Vagina (tissue), 2 donors: ENCODE results near the gene CC2D1A. TPM values are rescaled to one million over a fixed set of nuclear protein-coding genes. Genes with fewer than 3 reads are reported as not detected.
A peak's percentile ranks its signal among the peaks of the same experiment; 100 is the strongest.

Source experiments
- DNase-seq, 2 donors: peaks; one replicate each; pipeline ENCODE4 v3.0.0-alpha.2; 2017; ENCODE audit errors: extremely low spot score in 2 of 2
- H3K27ac ChIP-seq: fragments of 200-600 bp; sonication (generic); one replicate; pipeline ENCODE4 v1.5.1; 2019
- H3K27me3 ChIP-seq: fragments of 200-600 bp; sonication (generic); one replicate; pipeline ENCODE4 v1.5.1; 2019
- H3K36me3 ChIP-seq, 2 donors: fragments of 200-600 bp; sonication (generic); one replicate each; pipeline ENCODE4 v1.5.1; 2017 to 2019
- H3K4me1 ChIP-seq: fragments of 200-600 bp; sonication (generic); one replicate; pipeline ENCODE4 v1.5.1; 2019
- H3K4me3 ChIP-seq, 2 donors: fragments of 200-600 bp; sonication (generic); 1 replicate in 1 of 2; 2 replicates in 1 of 2; pipeline ENCODE4 v1.5.1; 2016 to 2019
- H3K9me3 ChIP-seq: fragments of 200-600 bp; sonication (generic); one replicate; pipeline ENCODE4 v1.5.1; 2019
- POLR2A ChIP-seq, 2 donors: fragments of 450-650 bp; IDR thresholded peaks; one replicate each; pipeline ENCODE4 v1.6.1; 2017; ENCODE audit warnings: antibody characterized with exemption in 2 of 2, mild to moderate bottlenecking in 2 of 2, moderate library complexity in 2 of 2
- POLR2AphosphoS5 ChIP-seq, 2 donors: sonication (generic); formaldehyde crosslinking; IDR thresholded peaks; one replicate each; pipeline ENCODE4 v1.9.0; 2017; ENCODE audit warnings: antibody characterized with exemption in 2 of 2, mild to moderate bottlenecking in 2 of 2, low read depth in 1 of 2; ENCODE audit not compliant: insufficient read depth in 1 of 2
- intact Hi-C: fragments of 100-400 bp; cut with DNase I; formaldehyde crosslinking; loops from one replicate; pipeline ENCODE4 v1.15.1; 2023
- total RNA-seq: library from RNA; depleted of rRNA; stranded (reverse); fragments of >200 nt; gene quantifications from one replicate; pipeline ENCODE4 v1.2.3, GENCODE V29; 2016
- TF ChIP-seq, protein P1 (sequence below), 3 experiments: fragments of 450-650 bp in 2 of 3; fragments of 200-600 bp in 1 of 3; sonication (generic) in 1 of 3; IDR thresholded peaks; one replicate each; pipeline ENCODE4 v1.5.1; 2017 to 2019; ENCODE audit warnings: antibody characterized with exemption in 3 of 3, mild to moderate bottlenecking in 2 of 3, moderate library complexity in 2 of 3

Gene CC2D1A
- 44.4 TPM for total RNA-seq

DNA sequence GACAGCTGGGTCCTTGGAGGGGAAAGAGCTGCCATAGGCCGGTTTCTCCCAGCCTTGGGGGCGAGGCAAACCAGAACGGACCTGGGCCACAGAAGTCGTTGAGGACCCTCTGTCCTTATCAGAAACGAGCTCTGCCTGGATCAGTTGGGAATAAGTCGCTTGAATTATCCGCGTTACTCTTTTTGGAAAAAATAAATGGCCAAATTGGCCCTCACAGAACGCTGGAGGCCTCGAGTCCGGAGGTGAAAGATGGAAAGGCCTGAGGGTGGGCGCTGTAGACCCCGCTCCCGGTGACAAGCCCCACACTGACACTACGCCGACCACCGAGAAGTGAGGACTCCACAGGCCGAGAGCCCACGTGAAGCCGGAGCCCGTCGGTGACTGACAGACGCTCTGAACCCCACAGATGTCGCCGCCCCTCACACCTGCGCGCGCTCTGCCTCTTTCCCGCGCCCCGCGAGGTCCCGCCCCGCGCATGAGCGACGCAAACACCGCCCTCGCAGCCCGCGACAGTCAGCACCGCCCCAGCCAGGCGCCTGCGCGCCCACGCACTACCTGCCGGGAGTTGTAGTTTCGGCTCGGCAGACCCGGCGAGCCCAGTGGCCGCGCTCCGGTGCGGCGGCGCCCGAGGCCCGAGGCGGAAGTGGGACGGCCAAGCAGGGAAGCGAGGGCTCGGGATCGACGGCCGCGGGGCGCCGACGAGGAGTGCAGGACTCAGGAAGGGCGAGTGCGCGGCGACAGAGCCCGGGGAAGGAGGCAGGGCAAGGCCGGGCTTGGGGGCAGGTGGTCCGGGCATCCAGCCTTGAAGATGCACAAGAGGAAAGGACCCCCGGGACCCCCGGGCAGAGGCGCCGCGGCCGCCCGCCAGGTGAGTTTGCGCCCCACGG, at the start of gene CC2D1A, which contains the start of gene BRME1:
Gene CC2D1A, plus strand, starts transcription at position 568 of the 887 bp plus-strand sequence. Its CDS starts 241 bp downstream, at position 809.
Gene BRME1, minus strand, starts transcription at position 484 of the 887 bp plus-strand sequence. CDS start 1,225 bp downstream, outside the sequence.
- intact Hi-C loops: no loop called here
- H3K27me3 ChIP-seq: no peaks in the 10 kb centered on the region
- TF ChIP-seq, protein P1, sequence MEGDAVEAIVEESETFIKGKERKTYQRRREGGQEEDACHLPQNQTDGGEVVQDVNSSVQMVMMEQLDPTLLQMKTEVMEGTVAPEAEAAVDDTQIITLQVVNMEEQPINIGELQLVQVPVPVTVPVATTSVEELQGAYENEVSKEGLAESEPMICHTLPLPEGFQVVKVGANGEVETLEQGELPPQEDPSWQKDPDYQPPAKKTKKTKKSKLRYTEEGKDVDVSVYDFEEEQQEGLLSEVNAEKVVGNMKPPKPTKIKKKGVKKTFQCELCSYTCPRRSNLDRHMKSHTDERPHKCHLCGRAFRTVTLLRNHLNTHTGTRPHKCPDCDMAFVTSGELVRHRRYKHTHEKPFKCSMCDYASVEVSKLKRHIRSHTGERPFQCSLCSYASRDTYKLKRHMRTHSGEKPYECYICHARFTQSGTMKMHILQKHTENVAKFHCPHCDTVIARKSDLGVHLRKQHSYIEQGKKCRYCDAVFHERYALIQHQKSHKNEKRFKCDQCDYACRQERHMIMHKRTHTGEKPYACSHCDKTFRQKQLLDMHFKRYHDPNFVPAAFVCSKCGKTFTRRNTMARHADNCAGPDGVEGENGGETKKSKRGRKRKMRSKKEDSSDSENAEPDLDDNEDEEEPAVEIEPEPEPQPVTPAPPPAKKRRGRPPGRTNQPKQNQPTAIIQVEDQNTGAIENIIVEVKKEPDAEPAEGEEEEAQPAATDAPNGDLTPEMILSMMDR (IDR thresholded peaks at IDR 0.05): no peak
- TF ChIP-seq POLR2AphosphoS5 (IDR thresholded peaks at IDR 0.05; ENCODE audit: insufficient read depth in 1 of 2, low read depth in 1 of 2) (peak; percentile 28 to 58), POLR2A (IDR thresholded peaks at IDR 0.05) (no peak)
- no peaks in the 10 kb centered on the region for H3K36me3 ChIP-seq
- DNase-seq: no peak
- peak within 1 kb of the TSS; percentile 93 for H3K27ac ChIP-seq
- peaks cover 19% of the 10 kb centered on the region for H3K4me1 ChIP-seq
- H3K9me3 ChIP-seq: no peaks in the 10 kb centered on the region
- H3K4me3 ChIP-seq: peak within 1 kb of the TSS; percentile 79 to 99

DNA sequence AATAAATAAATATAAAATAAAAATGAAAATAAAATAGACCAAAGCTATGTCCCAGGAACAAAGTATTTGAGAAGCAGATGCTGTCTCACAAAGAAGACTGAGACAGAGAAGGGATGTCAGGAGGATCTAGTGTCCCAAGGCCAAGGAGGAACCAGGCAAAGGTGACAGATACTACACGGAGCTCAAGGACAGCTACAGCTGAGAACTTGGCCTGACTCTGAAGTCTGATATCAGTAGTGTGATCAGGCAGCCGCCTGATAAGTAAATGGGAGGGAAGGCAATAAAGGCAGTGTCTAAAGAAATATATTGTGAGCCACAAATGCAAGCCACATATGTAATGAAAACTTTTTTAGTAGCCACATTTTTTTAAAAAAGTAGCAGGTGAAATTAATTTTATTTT, 49.5 kb upstream of the CC2D1A start:
- TF ChIP-seq POLR2AphosphoS5 (IDR thresholded peaks at IDR 0.05; ENCODE audit: insufficient read depth in 1 of 2, low read depth in 1 of 2) (no peak), POLR2A (IDR thresholded peaks at IDR 0.05) (no peak)
- TF ChIP-seq, protein P1 (IDR thresholded peaks at IDR 0.05): no peak

DNA sequence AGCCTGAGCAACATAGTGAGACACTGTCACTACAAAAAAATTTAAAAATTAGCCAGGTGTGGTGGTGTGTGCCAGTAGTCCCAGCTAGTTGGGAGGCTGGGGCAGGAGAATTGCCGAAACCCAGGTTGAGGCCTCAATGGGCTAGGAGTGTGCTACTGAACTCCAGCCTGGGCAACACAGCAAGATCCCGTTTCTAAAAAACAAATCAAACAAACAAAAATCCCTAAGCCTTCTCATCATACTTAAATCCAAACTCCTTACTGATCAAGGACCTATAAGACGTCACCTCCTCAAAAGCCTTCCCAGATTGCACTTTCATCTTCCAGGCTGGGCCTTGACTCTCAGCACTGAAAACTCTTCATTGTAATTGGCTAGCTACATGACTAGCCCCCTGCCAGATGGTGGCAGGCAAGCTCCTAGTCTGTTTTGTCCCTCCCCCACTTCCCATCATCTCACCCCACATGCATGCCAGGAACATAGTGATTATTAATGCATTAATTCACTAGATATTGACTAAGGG, 46.6 kb upstream of the CC2D1A start:
- no peak overlapping the region for H3K4me3 ChIP-seq
- no peaks in the 10 kb centered on the region for H3K9me3 ChIP-seq
- TF ChIP-seq, protein P1 (IDR thresholded peaks at IDR 0.05): no peak
- no peak for TF ChIP-seq POLR2AphosphoS5 (IDR thresholded peaks at IDR 0.05; ENCODE audit: insufficient read depth in 1 of 2, low read depth in 1 of 2)
- TF ChIP-seq POLR2A (IDR thresholded peaks at IDR 0.05): no peak
- DNase-seq: no peak
- peaks cover 17% of the 10 kb centered on the region for H3K4me1 ChIP-seq
- H3K27ac ChIP-seq: peak overlapping the region; percentile 23
- no peaks in the 10 kb centered on the region for H3K27me3 ChIP-seq
- H3K36me3 ChIP-seq: no peaks in the 10 kb centered on the region
- intact Hi-C loops: loop anchor here (5.0 kb wide), 1 partner anchor 62 kb away; the partner anchor contains the start of gene ZSWIM4

More for the DNA sequence above, 49.5 kb upstream of the CC2D1A start:
- Histone ChIP-seq H3K4me1 (peaks cover 21% of the 10 kb centered on the region), H3K27ac (no peak overlapping the region), H3K9me3 (no peaks in the 10 kb centered on the region), H3K36me3 (no peaks in the 10 kb centered on the region), H3K27me3 (no peaks in the 10 kb centered on the region), H3K4me3 (no peak overlapping the region)
- DNase-seq: no peak
- intact Hi-C loops: loop anchor here (5.0 kb wide), 1 partner anchor 59 kb away; the partner anchor contains the start of gene ZSWIM4

DNA sequence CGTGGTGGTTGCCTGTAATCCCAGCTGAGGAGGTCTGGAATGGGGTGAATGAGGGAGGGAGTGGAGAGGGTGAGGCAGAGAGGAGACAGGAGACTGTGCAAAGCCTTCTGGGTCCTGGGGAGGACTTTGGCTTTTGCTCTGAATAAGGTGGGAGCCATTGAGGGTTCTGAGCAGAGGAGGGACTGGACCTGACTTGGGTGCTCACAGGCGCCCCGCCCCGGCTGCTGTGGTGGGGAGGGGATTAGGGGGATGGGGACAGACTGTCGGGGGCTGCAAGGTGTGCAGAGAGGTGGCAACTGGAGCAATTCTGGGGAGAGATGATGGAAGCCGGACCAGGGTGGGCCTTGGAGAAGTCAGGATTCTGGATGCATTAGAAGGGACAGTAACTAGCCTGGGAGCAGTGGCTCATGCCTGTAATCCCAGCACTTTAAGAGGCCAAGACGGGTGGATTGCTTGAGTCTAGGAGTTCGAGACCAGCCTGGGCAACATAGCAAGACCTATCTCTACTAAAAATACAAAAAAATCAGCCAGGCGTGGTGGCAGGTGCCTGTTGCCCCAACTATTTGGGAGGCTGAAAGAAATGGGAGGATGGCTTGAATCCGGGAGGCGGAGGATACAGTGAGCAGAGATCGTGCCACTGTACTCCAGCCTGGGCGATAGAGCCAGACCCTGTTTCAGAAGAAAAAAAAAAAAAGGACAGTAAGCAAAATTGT, 45.2 kb upstream of the CC2D1A start:
- no peaks in the 10 kb centered on the region for H3K36me3 ChIP-seq
- peaks cover 23% of the 10 kb centered on the region for H3K4me1 ChIP-seq
- no peak for DNase-seq
- intact Hi-C loops: loop anchor here (5.0 kb wide), 1 partner anchor 74 kb away; no protein-coding TSS in a partner anchor
- TF ChIP-seq POLR2AphosphoS5 (IDR thresholded peaks at IDR 0.05; ENCODE audit: insufficient read depth in 1 of 2, low read depth in 1 of 2) (no peak), POLR2A (IDR thresholded peaks at IDR 0.05) (no peak)
- TF ChIP-seq, protein P1 (IDR thresholded peaks at IDR 0.05): no peak
- peak overlapping the region; percentile 97 for H3K27ac ChIP-seq
- peak overlapping the region in 1 of 2 donors; percentile 46 for H3K4me3 ChIP-seq
- no peaks in the 10 kb centered on the region for H3K9me3 ChIP-seq
- no peaks in the 10 kb centered on the region for H3K27me3 ChIP-seq
